SH-SY5Y (cell line): ENCODE measurements around the gene L3MBTL2.

Experiments
- GATA2 ChIP-seq: IDR thresholded peaks from 2 replicates; pipeline ENCODE4 v1.6.1; 2011; ENCODE audit warnings: mild to moderate bottlenecking, low read depth, low read length
- GATA3 ChIP-seq: IDR thresholded peaks from 2 replicates; pipeline ENCODE4 v1.6.1; 2011; ENCODE audit warnings: low read depth, mild to moderate bottlenecking, low read length, moderate library complexity

The L3MBTL2 gene

DNA sequence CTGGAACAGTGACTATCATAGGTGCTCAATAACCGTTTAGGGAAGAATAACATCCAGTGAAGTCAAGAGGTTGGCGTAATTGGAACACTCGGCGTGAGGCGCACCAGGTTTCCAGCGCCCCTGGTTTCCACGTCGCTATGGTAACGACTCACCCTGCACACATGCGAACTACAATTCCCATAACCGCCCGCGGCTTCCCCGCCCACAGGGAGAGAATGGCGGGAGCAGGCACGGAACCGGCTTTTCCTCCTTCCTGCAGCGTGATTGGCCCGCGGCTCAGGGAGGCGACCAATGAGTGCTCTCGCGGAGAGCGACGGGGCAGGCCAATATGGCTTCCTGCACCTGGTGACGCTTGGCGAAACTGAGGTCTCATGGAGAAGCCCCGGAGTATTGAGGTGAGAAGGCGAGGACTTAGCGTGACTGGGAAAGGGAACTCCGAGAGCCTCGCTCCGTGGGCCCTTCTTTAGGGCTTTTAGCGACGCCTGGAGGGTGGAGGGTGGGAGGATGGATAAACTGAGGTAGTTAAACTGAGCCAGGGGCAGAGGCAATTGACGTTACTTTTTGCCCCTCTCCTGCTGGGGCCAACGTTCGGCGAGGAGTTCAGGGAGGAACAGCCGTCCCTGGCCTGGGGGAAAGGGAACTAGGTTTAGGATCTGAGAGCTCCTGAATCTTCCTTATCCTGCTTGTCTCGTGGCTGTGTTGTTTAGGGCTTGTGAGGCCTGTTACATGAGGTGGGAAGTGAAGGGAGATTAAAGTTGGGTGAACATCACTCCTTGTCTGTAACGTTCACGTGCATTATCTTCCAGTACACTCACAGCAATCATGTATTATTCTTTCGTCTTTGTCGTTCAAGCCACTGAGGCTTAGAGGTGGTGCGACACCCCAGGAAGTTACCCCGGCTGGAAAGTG lies at the start of gene L3MBTL2:
L3MBTL2 (plus strand) TSS at position 321 of the 909 bp plus-strand sequence; CDS start at position 372, 51 bp downstream.
- TF ChIP-seq GATA3 (no peak), GATA2 (no peak)

DNA sequence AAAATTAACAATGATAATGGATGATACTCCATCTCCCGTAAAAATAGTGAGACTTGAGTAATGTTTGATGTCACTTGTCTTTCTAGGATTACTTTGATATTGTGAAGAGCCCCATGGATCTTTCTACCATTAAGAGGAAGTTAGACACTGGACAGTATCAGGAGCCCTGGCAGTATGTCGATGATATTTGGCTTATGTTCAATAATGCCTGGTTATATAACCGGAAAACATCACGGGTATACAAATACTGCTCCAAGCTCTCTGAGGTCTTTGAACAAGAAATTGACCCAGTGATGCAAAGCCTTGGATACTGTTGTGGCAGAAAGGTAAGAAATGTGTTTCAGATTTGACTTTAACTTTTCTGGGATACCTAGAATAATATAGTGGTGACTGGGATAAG lies 48.0 kb upstream of the L3MBTL2 start:
- TF ChIP-seq GATA2 = no peak
- no peak for TF ChIP-seq GATA3

DNA sequence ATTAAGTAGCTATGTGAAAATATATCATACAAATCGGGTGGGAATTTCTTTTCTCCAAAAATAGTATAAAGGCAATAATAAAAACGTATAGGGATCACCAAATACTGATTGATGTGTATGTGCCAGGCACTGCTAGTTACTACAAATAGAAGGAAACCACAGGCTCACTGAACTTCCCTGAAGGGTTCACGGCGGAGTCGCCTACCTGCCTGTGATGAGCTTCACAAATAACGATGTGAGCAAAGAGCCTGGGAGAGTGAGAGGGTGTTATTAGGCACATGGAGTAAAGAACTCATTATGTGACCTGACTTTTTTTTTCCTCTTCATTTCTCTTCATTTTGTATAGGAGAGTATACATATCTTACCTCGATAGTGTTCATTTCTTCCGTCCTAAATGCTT lies 36.0 kb upstream of the L3MBTL2 start:
- TF ChIP-seq GATA2 = no peak
- TF ChIP-seq GATA3 = no peak

DNA sequence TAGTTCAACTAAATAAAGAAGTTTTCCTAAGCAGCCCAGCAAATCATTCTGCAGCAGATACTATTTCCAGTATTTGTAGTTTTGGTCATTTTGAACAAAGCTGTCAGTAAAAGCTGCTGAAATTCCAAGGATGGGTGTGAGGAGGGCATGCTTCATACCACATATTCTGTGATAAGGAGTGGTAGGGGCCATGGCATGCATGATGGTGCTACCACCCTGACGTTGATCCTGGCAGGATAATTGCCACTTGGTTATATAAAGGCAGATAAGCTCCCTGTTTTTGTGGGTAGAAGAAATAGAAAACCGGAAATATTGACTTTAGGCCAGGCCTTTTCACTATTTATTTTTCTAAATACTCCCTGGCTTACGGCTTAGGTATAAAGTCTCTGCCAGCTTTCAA lies 33.1 kb upstream of the L3MBTL2 start:
- no peak for TF ChIP-seq GATA2
- no peak for TF ChIP-seq GATA3

- no peak for TF ChIP-seq GATA3
Measured at GRCh38 chr22:41175546-41175945, 29.6 kb upstream of the L3MBTL2 start.

DNA sequence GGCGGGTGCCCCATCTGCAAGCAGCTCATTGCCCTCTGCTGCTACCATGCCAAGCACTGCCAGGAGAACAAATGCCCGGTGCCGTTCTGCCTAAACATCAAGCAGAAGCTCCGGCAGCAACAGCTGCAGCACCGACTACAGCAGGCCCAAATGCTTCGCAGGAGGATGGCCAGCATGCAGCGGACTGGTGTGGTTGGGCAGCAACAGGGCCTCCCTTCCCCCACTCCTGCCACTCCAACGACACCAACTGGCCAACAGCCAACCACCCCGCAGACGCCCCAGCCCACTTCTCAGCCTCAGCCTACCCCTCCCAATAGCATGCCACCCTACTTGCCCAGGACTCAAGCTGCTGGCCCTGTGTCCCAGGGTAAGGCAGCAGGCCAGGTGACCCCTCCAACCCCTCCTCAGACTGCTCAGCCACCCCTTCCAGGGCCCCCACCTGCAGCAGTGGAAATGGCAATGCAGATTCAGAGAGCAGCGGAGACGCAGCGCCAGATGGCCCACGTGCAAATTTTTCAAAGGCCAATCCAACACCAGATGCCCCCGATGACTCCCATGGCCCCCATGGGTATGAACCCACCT lies 28.0 kb upstream of the L3MBTL2 start:
- TF ChIP-seq GATA3 = no peak
- TF ChIP-seq GATA2 = no peak

DNA sequence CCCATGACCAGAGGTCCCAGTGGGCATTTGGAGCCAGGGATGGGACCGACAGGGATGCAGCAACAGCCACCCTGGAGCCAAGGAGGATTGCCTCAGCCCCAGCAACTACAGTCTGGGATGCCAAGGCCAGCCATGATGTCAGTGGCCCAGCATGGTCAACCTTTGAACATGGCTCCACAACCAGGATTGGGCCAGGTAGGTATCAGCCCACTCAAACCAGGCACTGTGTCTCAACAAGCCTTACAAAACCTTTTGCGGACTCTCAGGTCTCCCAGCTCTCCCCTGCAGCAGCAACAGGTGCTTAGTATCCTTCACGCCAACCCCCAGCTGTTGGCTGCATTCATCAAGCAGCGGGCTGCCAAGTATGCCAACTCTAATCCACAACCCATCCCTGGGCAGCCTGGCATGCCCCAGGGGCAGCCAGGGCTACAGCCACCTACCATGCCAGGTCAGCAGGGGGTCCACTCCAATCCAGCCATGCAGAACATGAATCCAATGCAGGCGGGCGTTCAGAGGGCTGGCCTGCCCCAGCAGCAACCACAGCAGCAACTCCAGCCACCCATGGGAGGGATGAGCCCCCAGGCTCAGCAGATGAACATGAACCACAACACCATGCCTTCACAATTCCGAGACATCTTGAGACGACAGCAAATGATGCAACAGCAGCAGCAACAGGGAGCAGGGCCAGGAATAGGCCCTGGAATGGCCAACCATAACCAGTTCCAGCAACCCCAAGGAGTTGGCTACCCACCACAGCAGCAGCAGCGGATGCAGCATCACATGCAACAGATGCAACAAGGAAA lies 27.3 kb upstream of the L3MBTL2 start:
- TF ChIP-seq GATA3 = no peak
- no peak for TF ChIP-seq GATA2

DNA sequence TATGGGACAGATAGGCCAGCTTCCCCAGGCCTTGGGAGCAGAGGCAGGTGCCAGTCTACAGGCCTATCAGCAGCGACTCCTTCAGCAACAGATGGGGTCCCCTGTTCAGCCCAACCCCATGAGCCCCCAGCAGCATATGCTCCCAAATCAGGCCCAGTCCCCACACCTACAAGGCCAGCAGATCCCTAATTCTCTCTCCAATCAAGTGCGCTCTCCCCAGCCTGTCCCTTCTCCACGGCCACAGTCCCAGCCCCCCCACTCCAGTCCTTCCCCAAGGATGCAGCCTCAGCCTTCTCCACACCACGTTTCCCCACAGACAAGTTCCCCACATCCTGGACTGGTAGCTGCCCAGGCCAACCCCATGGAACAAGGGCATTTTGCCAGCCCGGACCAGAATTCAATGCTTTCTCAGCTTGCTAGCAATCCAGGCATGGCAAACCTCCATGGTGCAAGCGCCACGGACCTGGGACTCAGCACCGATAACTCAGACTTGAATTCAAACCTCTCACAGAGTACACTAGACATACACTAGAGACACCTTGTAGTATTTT lies 26.6 kb upstream of the L3MBTL2 start:
- TF ChIP-seq GATA2 (no peak), GATA3 (no peak)

DNA sequence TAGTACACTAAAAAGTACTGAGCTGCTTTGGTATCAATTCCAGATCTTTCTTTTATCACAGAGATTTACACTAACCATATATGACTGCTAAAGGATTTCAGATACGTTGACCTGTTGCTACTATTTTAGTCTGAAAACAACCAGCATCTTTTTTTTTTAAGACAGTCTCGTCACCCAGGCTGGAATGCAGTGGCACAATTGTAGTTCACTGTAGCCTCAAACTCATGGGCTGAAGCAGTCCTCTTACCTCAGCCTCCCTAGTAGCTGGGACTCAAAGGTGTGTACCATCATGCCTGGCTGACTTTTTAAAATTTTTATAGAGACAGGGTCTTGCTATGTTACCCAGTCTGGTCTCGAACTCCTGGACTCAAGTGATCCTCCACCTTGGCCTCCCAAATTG lies 24.2 kb upstream of the L3MBTL2 start:
- TF ChIP-seq GATA3 = no peak

DNA sequence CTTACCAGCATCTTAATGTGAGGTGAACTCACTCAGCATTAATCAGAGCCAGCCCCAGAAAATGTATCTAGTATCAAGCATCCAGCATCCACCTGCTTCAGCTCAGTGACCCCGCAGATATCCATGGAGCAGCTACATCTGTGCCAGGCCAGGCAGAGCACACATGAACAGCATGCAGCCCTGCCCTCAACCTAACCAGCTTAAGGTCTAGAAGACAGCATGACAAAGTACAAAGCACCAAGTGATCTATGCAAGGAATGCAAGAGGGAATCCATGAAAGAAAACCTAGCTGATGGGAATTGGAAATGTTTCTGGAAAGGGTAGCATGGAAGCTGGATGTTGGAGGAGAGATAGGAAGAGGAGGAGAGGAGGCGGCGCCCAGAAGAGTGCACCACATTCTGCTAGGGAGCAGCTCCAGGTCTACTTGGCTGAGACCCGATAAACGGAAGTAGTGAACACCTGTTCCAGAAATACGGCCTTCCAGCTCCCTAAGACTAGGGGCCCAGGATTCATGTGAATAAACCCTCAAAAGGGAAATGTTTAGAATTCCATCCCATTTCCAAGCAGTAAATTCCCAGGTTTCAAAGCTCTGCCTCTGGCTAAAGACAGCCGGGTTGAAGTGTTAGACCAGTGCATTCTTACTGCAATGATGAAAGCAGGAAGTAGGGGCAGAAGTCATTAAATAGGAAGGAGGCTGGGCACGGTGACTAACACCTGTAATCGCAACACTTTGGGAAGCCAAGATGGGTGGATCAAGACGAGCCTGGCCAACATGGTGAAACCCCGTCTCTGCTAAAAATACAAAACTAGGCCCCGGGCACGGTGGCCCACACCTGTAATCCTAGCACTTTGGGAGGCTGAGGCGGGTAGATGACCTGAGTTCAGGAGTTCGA lies 23.5 kb upstream of the L3MBTL2 start:
- TF ChIP-seq GATA2 (no peak), GATA3 (no peak)

GRCh38 chr22:41184679-41185078 lies 20.4 kb upstream of the L3MBTL2 start:
- no peak for TF ChIP-seq GATA2
- no peak for TF ChIP-seq GATA3

DNA sequence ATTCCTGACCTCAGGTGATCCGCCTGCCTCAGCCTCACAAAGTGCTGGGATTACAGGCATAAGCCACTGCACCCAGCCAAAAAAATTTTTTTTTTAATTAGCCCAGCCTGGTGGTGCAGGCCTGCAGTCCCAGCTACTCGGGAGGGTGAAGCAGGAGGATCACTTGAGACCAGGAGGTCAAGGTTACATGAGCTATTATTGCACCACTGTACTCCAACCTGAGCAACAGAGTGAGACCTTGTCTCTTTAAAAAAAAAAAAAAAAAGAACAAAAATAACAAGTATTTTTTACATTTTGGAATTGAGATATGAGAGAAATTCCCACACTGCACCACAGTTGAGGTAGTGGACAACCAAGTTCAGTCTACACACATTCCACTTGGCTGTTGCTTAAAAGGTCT lies 13.6 kb upstream of the L3MBTL2 start:
- TF ChIP-seq GATA3 = no peak
- no peak for TF ChIP-seq GATA2

- TF ChIP-seq GATA2 (no peak), GATA3 (no peak)
Measured at GRCh38 chr22:41193829-41194228, 11.3 kb upstream of the L3MBTL2 start.
